Neutrophil (primary cell): ENCODE measurements around the gene SOX1.

Experiments used
- H3K27ac ChIP-seq: fragments of 200-600 bp; sonication (generic); 2 replicates; pipeline ENCODE4 v1.5.1; 2016; ENCODE audit warnings: mild to moderate bottlenecking, moderate library complexity
- H3K27me3 ChIP-seq: fragments of 200-600 bp; sonication (generic); 2 replicates; pipeline ENCODE4 v1.6.0; 2016; ENCODE audit warnings: mild to moderate bottlenecking
- H3K36me3 ChIP-seq: fragments of 200-600 bp; sonication (generic); 2 replicates; pipeline ENCODE4 v1.5.1; 2017
- H3K4me1 ChIP-seq, 2 experiments: fragments of 200-600 bp in 1 of 2; sonication (generic) in 1 of 2; 1 replicate in 1 of 2; 2 replicates in 1 of 2; pipeline versions ENCODE4 v1.5.1 to v1.6.1; 2013 to 2016; ENCODE audit warnings: low read depth in 1 of 2, low read length in 1 of 2, mild to moderate bottlenecking in 1 of 2, moderate library complexity in 1 of 2; ENCODE audit not compliant: control insufficient read depth in 1 of 2, insufficient read depth in 1 of 2
- H3K4me3 ChIP-seq, 2 experiments: fragments of 200-600 bp in 1 of 2; sonication (generic) in 1 of 2; 1 replicate in 1 of 2; 2 replicates in 1 of 2; pipeline ENCODE4 v1.5.1; 2013 to 2016; ENCODE audit warnings: low read depth in 1 of 2, low read length in 1 of 2, mild to moderate bottlenecking in 1 of 2, moderate library complexity in 1 of 2
- H3K9me3 ChIP-seq: fragments of 200-600 bp; sonication (generic); 2 replicates; pipeline ENCODE4 v1.5.1; 2016
- TF ChIP-seq, protein P1 (sequence below): fragments of 200-600 bp; sonication (generic); IDR thresholded peaks from 2 replicates; pipeline ENCODE4 v1.5.1; 2016; ENCODE audit warnings: antibody characterized with exemption

SOX1 gene

GRCh38 chr13:112056284-112056727 lies 10.6 kb upstream of the SOX1 start:
- Histone ChIP-seq H3K36me3 (no peaks in the 10 kb centered on the region), H3K27me3 (peaks cover 100% of the 10 kb centered on the region), H3K9me3 (no peaks in the 10 kb centered on the region), H3K4me1 (peaks cover 0 to 5% of the 10 kb centered on the region in 2 experiments), H3K4me3 (no peak overlapping the region), H3K27ac (no peak overlapping the region)
- TF ChIP-seq, protein P1, sequence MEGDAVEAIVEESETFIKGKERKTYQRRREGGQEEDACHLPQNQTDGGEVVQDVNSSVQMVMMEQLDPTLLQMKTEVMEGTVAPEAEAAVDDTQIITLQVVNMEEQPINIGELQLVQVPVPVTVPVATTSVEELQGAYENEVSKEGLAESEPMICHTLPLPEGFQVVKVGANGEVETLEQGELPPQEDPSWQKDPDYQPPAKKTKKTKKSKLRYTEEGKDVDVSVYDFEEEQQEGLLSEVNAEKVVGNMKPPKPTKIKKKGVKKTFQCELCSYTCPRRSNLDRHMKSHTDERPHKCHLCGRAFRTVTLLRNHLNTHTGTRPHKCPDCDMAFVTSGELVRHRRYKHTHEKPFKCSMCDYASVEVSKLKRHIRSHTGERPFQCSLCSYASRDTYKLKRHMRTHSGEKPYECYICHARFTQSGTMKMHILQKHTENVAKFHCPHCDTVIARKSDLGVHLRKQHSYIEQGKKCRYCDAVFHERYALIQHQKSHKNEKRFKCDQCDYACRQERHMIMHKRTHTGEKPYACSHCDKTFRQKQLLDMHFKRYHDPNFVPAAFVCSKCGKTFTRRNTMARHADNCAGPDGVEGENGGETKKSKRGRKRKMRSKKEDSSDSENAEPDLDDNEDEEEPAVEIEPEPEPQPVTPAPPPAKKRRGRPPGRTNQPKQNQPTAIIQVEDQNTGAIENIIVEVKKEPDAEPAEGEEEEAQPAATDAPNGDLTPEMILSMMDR, result no peak

DNA sequence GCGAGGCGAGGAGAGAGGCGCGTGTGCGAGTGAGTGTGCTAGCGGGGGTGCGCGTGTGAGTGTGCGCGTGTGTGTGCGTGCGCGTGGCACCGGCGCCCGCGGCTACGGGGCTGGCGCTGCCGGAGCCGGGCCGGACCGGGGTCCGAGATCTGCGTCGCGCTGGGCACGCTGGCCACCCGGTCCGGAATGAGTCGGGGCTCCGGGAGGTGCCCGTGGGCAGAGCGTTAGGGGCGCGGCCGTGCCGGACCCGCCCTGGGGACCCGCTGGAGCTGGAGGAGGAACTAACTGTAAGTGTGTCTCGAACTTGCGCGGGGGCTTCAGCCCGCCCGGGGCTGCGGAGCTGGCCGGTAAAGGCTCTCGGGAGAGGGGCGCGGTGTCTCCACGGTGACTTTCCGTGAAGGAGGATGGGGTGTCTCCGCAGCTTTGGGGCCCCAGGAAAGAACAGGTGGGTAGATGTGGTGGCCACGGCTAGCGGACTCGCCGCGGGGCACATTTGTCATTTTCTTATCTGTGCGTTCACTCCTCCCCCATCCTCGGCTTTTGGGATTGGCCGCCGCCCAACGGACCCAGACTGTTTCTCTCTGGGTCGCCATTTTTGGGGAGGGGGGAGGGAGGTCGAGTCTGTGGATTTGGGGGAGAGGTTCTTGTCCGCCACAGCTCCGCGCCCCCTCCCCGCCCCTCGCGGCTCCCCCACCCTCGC lies 10.1 kb upstream of the SOX1 start:
- Histone ChIP-seq H3K27ac (no peak overlapping the region), H3K4me1 (peaks cover 0 to 7% of the 10 kb centered on the region in 2 experiments), H3K36me3 (no peaks in the 10 kb centered on the region), H3K4me3 (no peak overlapping the region), H3K9me3 (no peaks in the 10 kb centered on the region), H3K27me3 (peaks cover 100% of the 10 kb centered on the region)
- TF ChIP-seq, protein P1, result no peak

DNA sequence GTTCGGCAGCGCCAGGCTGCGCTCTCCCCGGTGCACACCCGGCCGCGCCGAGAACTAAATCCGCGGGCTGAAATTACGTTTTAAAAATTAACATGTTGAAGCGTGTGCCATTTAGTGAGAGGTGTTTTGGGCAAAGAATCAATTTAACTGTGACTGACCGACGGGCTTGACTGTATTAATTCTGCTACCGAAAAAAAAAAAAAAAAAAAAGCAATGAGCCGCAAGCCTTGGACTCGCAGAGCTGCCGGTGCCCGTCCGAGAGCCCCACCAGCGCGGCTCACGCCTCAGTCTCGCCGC lies 9.6 kb upstream of the SOX1 start:
- peaks cover 100% of the 10 kb centered on the region for H3K27me3 ChIP-seq
- peaks cover 0 to 7% of the 10 kb centered on the region in 2 experiments for H3K4me1 ChIP-seq
- TF ChIP-seq, protein P1, result no peak
- H3K9me3 ChIP-seq, result no peaks in the 10 kb centered on the region
- H3K27ac ChIP-seq, result no peak overlapping the region
- H3K4me3 ChIP-seq, result no peak overlapping the region
- H3K36me3 ChIP-seq, result no peaks in the 10 kb centered on the region

GRCh38 chr13:112057736-112058518 lies 9.0 kb upstream of the SOX1 start:
- TF ChIP-seq, protein P1, result no peak
- H3K4me1 ChIP-seq, result peaks cover 0 to 7% of the 10 kb centered on the region in 2 experiments
- no peaks in the 10 kb centered on the region for H3K36me3 ChIP-seq
- peaks cover 100% of the 10 kb centered on the region for H3K27me3 ChIP-seq
- H3K9me3 ChIP-seq, result no peaks in the 10 kb centered on the region
- no peak overlapping the region for H3K27ac ChIP-seq
- no peak overlapping the region for H3K4me3 ChIP-seq

GRCh38 chr13:112058519-112058873 lies 8.5 kb upstream of the SOX1 start:
- H3K4me1 ChIP-seq, result peaks cover 0 to 7% of the 10 kb centered on the region in 2 experiments
- no peak overlapping the region for H3K4me3 ChIP-seq
- H3K36me3 ChIP-seq, result no peaks in the 10 kb centered on the region
- no peaks in the 10 kb centered on the region for H3K9me3 ChIP-seq
- TF ChIP-seq, protein P1, result no peak
- no peak overlapping the region for H3K27ac ChIP-seq
- H3K27me3 ChIP-seq, result peaks cover 100% of the 10 kb centered on the region
